Measurements from ENCODE around the gene COMMD9.

COMMD9 gene

GRCh38 chr11:36224209-36224882 is 64.9 kb downstream of the COMMD9 start:
- no peak overlapping the region for H3K4me3 ChIP-seq (ENCODE audit: low read length)
- no peaks in the 10 kb centered on the region for H3K36me3 ChIP-seq (replicated peaks; ENCODE audit: low read depth, low read length)
- H3K27me3 ChIP-seq (ENCODE audit: low read depth, low read length): peaks cover 19% of the 10 kb centered on the region; the same call in 1 of the 2 replicates
- no peaks in the 10 kb centered on the region for H3K79me2 ChIP-seq (ENCODE audit: low read length)
- no peaks in the 10 kb centered on the region for H4K20me1 ChIP-seq (ENCODE audit: insufficient read depth, low read length)
- H2AFZ ChIP-seq (ENCODE audit: low read depth, low read length): no peak overlapping the region
- no peak overlapping the region for H3K27ac ChIP-seq (ENCODE audit: low read length)
- peaks cover 7% of the 10 kb centered on the region; the same call in 1 of the 2 replicates for H3K4me1 ChIP-seq (ENCODE audit: low read length)
- no peak for TF ChIP-seq EZH2phosphoT487 (IDR thresholded peaks at IDR 0.05; ENCODE audit: low read depth)
- TF ChIP-seq CTCF (IDR thresholded peaks at IDR 0.05; ENCODE audit: low read depth, low read length): no peak
- 0 out of 2 replicates have a peak, but pooled peaks cover 8% of the 10 kb centered on the region for H3K9me3 ChIP-seq (ENCODE audit: insufficient read depth, low read length)
- H3K9ac ChIP-seq (ENCODE audit: low read length): no peak overlapping the region
- H3K4me2 ChIP-seq (ENCODE audit: low read length): no peak overlapping the region

- H3K36me3 ChIP-seq (replicated peaks; ENCODE audit: low read depth, low read length): no peaks in the 10 kb centered on the region
- 0 out of 2 replicates have a peak, but pooled peaks cover 8% of the 10 kb centered on the region for H3K9me3 ChIP-seq (ENCODE audit: insufficient read depth, low read length)
- no peak overlapping the region for H3K9ac ChIP-seq (ENCODE audit: low read length)
- H3K27me3 ChIP-seq (ENCODE audit: low read depth, low read length): peaks cover 28% of the 10 kb centered on the region; the same call in 1 of the 2 replicates
- H3K27ac ChIP-seq (ENCODE audit: low read length): no peak overlapping the region
- H3K4me3 ChIP-seq (ENCODE audit: low read length): no peak overlapping the region
- TF ChIP-seq CTCF (IDR thresholded peaks at IDR 0.05; ENCODE audit: low read depth, low read length) (no peak), EZH2phosphoT487 (IDR thresholded peaks at IDR 0.05; ENCODE audit: low read depth) (no peak)
- H3K4me2 ChIP-seq (ENCODE audit: low read length): peak overlapping the region; percentile 9; the same call in 1 of the 2 replicates
- H4K20me1 ChIP-seq (ENCODE audit: insufficient read depth, low read length): no peaks in the 10 kb centered on the region
- no peaks in the 10 kb centered on the region for H3K79me2 ChIP-seq (ENCODE audit: low read length)
- no peak overlapping the region for H2AFZ ChIP-seq (ENCODE audit: low read depth, low read length)
- peaks cover 7% of the 10 kb centered on the region; the same call in 1 of the 2 replicates for H3K4me1 ChIP-seq (ENCODE audit: low read length)
Observed at GRCh38 chr11:36222831-36223635, 66.2 kb downstream of the COMMD9 start.

All from OCI-LY3 (cell line).